Activated CD4-positive, alpha-beta memory T cell treated with anti-CD3 and anti-CD28 coated beads for 36 hours (primary cell): Measurements from ENCODE around the gene HABP2. TPM values are rescaled to one million over a fixed set of nuclear protein-coding genes. Genes with fewer than 3 reads are reported as not detected.

Experiments
- CTCF ChIA-PET: fragments of 350-600 bp; sonication (Branson Sonifier 250); formaldehyde crosslinking; loops from one replicate; lab custom pipeline; 2021; ENCODE audit warnings: antibody characterized with exemption, inconsistent platforms; lab: Charles Lee
- POLR2A ChIA-PET: fragments of 350-600 bp; sonication (Branson Sonifier 250); formaldehyde crosslinking; loops from one replicate; lab custom pipeline; 2021; ENCODE audit warnings: antibody characterized with exemption; lab: Charles Lee
- DNase-seq: peaks from one replicate; pipeline ENCODE4 v3.0.0-alpha.2; 2020
- H3K27ac Mint-ChIP-seq: one replicate; pipeline ENCODE4 v1.8.0; 2021; ENCODE audit warnings: mixed read lengths
- H3K27me3 Mint-ChIP-seq: one replicate; pipeline ENCODE4 v1.8.0; 2021; ENCODE audit warnings: mixed read lengths
- H3K36me3 Mint-ChIP-seq: one replicate; pipeline ENCODE4 v1.8.0; 2021; ENCODE audit warnings: mixed read lengths
- H3K4me1 Mint-ChIP-seq: one replicate; pipeline ENCODE4 v1.8.0; 2021; ENCODE audit warnings: low read depth, mixed read lengths
- H3K4me3 Mint-ChIP-seq: one replicate; pipeline ENCODE4 v1.8.0; 2021; ENCODE audit warnings: mild to moderate bottlenecking, mixed read lengths
- H3K9me3 Mint-ChIP-seq: one replicate; pipeline ENCODE4 v1.8.0; 2021; ENCODE audit warnings: mixed read lengths
- intact Hi-C: fragments of 100-400 bp; cut with micrococcal nuclease; formaldehyde crosslinking; loops from one replicate; pipeline ENCODE4 v1.15.1; 2023
- total RNA-seq, 2 experiments: library from RNA; stranded (reverse); gene quantifications; one replicate each; pipeline ENCODE4 v1.2.3, GENCODE V29; 2021

Gene HABP2
- total RNA-seq, 2 experiments from 2014 or later = not detected

DNA sequence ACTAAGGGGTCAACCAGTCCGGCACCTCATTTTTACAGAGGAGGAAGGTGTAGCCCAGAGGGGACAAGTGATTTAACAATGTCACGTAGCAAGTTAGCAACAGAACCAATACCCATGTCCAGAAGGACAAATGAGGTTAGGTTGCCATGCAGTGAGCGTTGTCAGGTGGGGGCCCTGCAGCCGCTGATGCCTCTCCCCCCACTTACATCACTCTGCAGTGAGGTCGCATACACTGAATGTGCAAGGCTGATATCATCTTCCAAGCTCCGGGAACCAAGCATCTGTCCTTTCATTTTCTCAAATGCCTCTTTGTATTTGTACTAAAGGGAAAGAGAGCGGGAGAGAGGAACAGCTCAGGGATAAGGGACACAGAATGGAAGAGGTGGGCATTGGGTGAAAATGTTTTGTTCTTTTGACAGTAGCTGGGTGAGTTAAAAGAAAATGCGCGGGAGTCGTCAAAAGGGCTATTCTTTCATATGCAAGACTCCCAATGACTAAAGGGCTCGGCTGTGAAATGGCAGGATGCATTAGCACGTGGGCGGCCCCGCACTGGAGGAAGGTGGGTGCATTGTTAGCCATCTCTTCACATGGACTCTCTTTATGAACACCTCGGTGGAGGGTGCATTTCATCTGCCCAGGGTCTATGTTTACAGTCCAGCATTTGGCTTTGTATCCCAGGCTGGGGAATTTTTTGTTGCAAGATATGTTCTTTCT is 61.3 kb downstream of the HABP2 start:
- H3K27ac Mint-ChIP-seq = no peak overlapping the region
- H3K27me3 Mint-ChIP-seq = peaks cover 32% of the 10 kb centered on the region
- no peak for DNase-seq
- no peaks in the 10 kb centered on the region for H3K9me3 Mint-ChIP-seq
- no peak overlapping the region for H3K4me3 Mint-ChIP-seq
- no peaks in the 10 kb centered on the region for H3K4me1 Mint-ChIP-seq
- ChIA-PET POLR2A (no interaction called here), CTCF (no interaction called here)
- no peaks in the 10 kb centered on the region for H3K36me3 Mint-ChIP-seq
- intact Hi-C loops = no loop called here

DNA sequence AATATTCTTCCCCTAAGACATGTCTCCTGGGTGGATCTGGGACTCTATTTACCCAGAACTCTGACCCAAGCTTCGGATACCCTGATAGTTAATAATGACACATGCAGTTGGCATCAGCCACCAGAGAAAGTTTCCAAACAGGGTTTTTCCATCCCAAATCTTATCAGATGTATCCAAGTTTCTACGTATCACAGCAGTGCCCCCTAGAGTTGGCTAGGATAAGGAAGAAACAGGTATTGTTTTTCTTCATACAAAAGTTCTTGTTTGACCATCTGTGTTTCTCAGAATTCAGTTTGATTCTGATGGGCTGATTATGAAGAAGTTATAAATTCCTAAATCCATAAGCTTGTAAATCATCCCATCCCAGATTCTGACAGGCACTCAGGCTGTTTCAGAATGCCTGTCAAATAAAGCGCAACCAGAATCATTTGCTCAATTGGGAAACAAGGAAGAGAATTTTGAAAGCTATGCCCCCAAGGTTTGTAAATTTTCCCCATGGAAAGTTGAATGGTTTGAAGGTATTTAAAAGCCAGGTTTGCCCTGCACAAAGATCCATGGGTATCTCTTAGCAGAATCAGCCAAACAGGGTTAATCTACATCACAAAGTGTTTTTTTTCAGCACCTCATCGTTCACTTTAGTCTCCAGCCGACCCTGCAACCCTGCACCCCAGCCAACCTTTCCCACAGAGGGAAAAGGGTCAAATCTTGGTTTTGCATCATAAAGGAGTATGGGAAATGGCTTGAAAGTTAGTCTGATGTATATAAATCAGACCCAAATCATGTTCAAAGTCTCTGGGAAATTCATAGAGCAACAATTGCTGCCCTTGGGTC is 63.6 kb downstream of the HABP2 start:
- ChIA-PET POLR2A (no interaction called here), CTCF (interaction anchor here (1.1 kb wide), 1 partner anchor 11 kb away, joined by 3 read pairs; no protein-coding TSS in a partner anchor)
- peaks cover 31% of the 10 kb centered on the region for H3K27me3 Mint-ChIP-seq
- H3K27ac Mint-ChIP-seq = no peak overlapping the region
- H3K36me3 Mint-ChIP-seq = no peaks in the 10 kb centered on the region
- no peak overlapping the region for H3K4me3 Mint-ChIP-seq
- intact Hi-C loops = no loop called here
- H3K4me1 Mint-ChIP-seq = no peaks in the 10 kb centered on the region
- H3K9me3 Mint-ChIP-seq = no peaks in the 10 kb centered on the region
- no peak for DNase-seq

DNA sequence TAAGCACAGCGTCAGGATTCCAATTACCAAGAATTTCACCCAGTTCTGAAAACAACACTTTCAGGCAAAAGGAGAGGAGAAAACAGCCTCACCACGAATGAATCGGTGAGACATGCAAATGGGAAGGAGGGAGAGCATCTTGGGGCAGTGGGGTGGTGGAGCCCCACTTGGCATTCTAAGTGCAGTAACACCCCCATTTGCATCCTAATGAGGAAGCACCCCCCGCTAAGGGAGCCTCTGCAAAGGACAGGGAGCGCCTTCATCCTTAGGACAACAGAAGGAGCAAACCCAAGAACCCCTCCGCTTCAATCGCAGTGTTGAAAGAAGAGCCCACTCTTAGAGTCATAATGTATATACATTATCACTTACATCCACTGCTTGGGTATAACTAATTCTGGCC is 64.2 kb downstream of the HABP2 start:
- intact Hi-C loops = no loop called here
- CTCF ChIA-PET = interaction anchor here (1.1 kb wide), 1 partner anchor 11 kb away, joined by 3 read pairs; no protein-coding TSS in a partner anchor
- Mint-ChIP-seq H3K4me3 (no peak overlapping the region), H3K27me3 (peaks cover 31% of the 10 kb centered on the region), H3K27ac (no peak overlapping the region), H3K9me3 (no peaks in the 10 kb centered on the region), H3K36me3 (no peaks in the 10 kb centered on the region), H3K4me1 (no peaks in the 10 kb centered on the region)
- no peak for DNase-seq
- POLR2A ChIA-PET = no interaction called here

DNA sequence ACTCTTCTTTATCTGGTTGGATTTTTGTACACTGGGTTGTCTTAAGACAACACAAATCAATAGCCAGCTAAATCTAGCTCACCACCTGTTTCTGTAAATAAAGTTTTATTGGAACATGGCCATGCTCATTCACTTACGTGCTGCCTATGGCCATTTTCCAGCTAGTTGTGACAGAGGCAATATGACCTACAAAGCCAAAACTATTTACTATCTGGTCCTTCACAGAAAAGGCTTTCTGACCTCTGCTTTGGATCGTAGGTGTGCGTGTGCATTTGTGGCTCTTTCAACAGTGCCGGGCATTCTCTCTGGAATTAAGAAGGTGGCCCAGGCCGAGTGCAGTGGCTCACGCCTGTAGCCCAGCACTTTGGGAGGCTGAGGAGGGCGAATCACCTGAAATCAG is 65.5 kb downstream of the HABP2 start:
- H3K4me3 Mint-ChIP-seq = no peak overlapping the region
- H3K36me3 Mint-ChIP-seq = no peaks in the 10 kb centered on the region
- DNase-seq = no peak
- H3K9me3 Mint-ChIP-seq = no peaks in the 10 kb centered on the region
- POLR2A ChIA-PET = no interaction called here
- H3K27ac Mint-ChIP-seq = no peak overlapping the region
- CTCF ChIA-PET = no interaction called here
- H3K4me1 Mint-ChIP-seq = no peaks in the 10 kb centered on the region
- intact Hi-C loops = no loop called here
- H3K27me3 Mint-ChIP-seq = peaks cover 31% of the 10 kb centered on the region

DNA sequence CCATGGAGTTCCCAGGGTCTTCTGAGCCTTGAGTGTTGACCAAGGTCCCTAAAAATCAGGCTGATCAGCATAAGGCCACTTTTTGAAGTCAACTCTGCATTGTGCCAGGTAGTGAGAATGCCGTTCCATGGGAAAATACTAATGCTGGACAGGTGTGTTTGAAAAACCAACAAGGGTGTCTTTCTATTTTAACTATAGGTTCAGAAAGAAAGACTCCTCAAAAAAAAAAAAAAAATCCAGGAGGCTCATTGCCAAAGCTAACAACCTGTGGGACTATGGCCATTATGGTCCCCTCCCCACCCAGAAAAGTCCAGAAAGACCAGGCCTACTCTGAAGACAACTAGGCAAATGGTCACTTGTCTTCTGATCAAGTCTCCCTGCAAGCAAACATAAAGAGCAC is 66.5 kb downstream of the HABP2 start:
- peaks cover 34% of the 10 kb centered on the region for H3K27me3 Mint-ChIP-seq
- DNase-seq = no peak
- no peaks in the 10 kb centered on the region for H3K36me3 Mint-ChIP-seq
- CTCF ChIA-PET = no interaction called here
- no peak overlapping the region for H3K4me3 Mint-ChIP-seq
- POLR2A ChIA-PET = no interaction called here
- no peaks in the 10 kb centered on the region for H3K4me1 Mint-ChIP-seq
- no peaks in the 10 kb centered on the region for H3K9me3 Mint-ChIP-seq
- no peak overlapping the region for H3K27ac Mint-ChIP-seq
- intact Hi-C loops = no loop called here

DNA sequence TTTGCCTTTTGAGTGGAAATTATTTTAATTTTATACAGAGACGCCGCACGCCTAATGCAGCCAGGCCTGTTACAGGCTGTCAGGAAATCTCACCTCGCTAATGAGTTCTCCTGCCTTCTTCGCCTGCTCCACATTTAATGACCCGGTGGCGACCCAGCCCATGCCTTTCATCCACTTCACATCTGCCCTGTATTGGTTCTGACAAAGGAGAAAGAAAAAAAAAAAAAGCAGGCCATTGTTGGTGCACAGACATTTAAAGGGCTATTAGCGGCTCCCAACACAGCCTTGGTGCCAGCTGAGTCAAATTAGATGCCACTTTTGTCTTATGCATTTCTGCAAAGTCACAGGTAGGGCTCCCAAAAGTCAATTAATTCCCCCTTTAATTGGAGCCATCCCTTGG is 67.7 kb downstream of the HABP2 start:
- Mint-ChIP-seq H3K27me3 (peaks cover 32% of the 10 kb centered on the region), H3K9me3 (no peaks in the 10 kb centered on the region), H3K27ac (no peak overlapping the region), H3K4me1 (no peaks in the 10 kb centered on the region), H3K4me3 (no peak overlapping the region), H3K36me3 (no peaks in the 10 kb centered on the region)
- ChIA-PET POLR2A (no interaction called here), CTCF (no interaction called here)
- intact Hi-C loops = no loop called here
- DNase-seq = no peak

DNA sequence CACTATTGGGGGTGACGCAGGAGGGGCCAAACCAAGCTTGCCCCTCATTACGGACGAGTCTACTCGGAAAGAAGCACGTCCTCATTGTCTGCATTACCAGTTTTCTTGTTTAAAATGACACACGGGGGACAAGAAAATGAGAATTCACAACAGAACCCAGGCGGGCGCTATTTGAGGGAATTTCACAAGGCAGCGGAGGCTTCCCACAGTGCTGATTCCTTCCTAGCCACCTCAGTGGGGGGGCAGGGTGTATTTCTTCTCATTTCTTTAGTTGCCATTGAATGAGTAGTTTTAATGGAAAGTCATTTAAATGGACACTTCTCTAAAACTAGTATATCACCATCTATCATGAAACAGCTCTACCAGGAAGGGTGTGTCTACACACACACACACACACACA is 68.1 kb downstream of the HABP2 start:
- CTCF ChIA-PET = no interaction called here
- no peak overlapping the region for H3K4me3 Mint-ChIP-seq

DNA sequence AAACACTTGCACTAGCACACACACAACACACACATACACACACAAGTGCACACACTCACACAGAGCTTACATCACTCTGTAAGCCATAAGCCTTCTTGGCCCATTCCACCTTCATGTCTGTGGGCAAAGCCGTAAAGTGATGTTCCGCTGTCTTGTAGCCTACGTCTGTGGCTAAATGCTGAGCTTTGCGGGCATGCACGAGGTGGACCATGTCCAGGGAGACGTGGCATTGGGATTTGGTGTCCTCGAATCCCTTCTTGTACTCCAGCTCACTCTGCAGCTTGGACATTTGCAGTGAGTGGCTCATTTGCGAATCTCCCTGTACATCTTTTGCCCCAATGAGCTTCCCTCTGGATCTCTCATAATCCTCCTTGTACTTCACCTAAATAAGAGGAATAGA is 68.9 kb downstream of the HABP2 start:
- intact Hi-C loops = no loop called here
- no peaks in the 10 kb centered on the region for H3K36me3 Mint-ChIP-seq
- H3K4me3 Mint-ChIP-seq = no peak overlapping the region
- DNase-seq = no peak
- POLR2A ChIA-PET = no interaction called here
- no peak overlapping the region for H3K27ac Mint-ChIP-seq
- no peaks in the 10 kb centered on the region for H3K9me3 Mint-ChIP-seq
- CTCF ChIA-PET = no interaction called here
- no peaks in the 10 kb centered on the region for H3K4me1 Mint-ChIP-seq
- H3K27me3 Mint-ChIP-seq = peaks cover 24% of the 10 kb centered on the region

More for the DNA sequence above, 68.1 kb downstream of the HABP2 start:
- H3K36me3 Mint-ChIP-seq = no peaks in the 10 kb centered on the region
- peaks cover 29% of the 10 kb centered on the region for H3K27me3 Mint-ChIP-seq
- H3K4me1 Mint-ChIP-seq = no peaks in the 10 kb centered on the region
- POLR2A ChIA-PET = no interaction called here
- intact Hi-C loops = no loop called here
- H3K9me3 Mint-ChIP-seq = no peaks in the 10 kb centered on the region
- no peak overlapping the region for H3K27ac Mint-ChIP-seq
- DNase-seq = no peak

DNA sequence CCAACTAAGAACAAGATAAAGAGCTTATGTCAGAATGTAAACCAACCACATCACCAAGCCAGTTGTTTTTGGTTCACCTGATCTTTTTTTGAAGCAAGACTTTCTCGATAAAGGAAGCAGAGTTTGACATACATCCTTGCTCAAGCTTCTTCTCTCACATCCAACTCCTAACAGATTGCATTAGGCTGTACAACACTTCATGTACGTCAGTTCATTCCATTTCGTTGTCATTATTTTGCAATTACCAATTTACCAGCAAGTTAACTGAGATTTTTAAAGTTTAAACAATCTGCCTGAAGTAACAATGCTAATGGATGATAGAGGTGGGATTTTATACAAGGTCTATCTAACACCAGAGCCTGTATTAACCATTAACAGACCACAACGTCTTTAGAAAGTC is 70.0 kb downstream of the HABP2 start:
- intact Hi-C loops = no loop called here

DNA sequence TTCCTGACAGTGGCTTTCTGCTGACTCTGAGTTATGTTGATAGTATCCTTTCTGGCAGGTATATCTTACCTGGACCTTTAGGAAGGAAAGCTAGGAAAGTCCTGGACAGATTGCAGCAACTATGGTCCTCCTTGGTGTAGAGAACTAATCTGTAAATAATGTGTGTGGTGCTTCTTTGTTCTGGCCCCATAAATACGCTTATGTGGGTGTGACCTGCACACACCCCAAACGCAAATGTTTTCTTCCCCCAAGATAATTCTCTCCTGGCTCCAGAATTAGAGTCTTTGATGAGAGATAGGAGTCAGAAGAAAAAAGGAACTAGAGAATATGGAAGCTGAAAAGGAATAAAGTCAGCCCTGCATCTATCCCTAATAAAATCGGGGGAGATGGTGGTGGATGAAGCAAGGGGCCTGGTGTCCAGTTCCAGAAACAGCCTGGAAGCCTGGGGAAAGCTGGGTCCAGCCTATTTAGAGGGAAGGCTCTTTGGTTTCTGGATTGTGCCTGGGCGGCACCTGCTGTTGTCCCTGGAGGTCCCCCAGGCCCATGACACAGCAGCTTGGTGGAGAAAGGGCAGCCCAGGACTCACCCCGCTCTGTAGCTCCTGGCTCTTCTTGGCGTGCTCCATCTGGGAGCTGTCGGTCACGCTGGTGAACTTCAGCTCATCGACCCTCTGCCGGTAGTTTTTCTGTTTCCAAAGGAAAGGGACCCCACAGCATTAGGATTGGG is 72.8 kb downstream of the HABP2 start:
- CTCF ChIA-PET = no interaction called here
- Mint-ChIP-seq H3K9me3 (no peaks in the 10 kb centered on the region), H3K27me3 (peaks cover 5% of the 10 kb centered on the region), H3K4me1 (no peaks in the 10 kb centered on the region), H3K36me3 (no peaks in the 10 kb centered on the region), H3K4me3 (no peak overlapping the region), H3K27ac (no peak overlapping the region)
- intact Hi-C loops = no loop called here
- DNase-seq = no peak
- POLR2A ChIA-PET = no interaction called here

More for the DNA sequence above, 70.0 kb downstream of the HABP2 start:
- Mint-ChIP-seq H3K27ac (no peak overlapping the region), H3K27me3 (peaks cover 17% of the 10 kb centered on the region), H3K4me1 (no peaks in the 10 kb centered on the region), H3K9me3 (no peaks in the 10 kb centered on the region), H3K4me3 (no peak overlapping the region), H3K36me3 (no peaks in the 10 kb centered on the region)
- CTCF ChIA-PET = no interaction called here
- POLR2A ChIA-PET = no interaction called here
- DNase-seq = no peak

DNA sequence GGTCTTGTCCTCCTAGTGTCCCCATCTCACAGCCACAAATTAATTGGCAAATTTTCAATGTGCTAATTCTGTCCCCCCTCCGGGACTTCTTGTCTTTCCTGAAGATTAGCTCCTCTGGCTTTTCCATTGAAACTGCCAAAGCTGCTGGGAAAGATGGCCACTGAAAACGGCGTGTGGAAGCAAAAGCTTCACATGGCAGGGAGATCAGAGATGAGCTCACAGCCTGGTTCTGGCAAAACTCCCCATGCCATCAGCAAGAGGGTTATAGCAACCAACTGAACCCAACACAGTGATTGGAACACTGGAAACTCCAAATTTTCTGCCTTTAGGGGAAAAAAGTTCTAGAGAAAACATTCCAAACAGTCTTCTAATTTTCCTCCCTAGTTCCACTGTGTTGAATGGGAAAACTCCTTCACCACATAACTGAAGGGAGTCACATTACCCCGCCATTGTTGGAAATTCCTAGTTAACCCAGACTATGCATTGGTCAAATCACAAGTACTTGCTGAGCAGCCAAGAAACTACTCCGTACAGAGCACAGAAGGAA is 74.0 kb downstream of the HABP2 start:
- Mint-ChIP-seq H3K9me3 (no peaks in the 10 kb centered on the region), H3K27me3 (peaks cover 5% of the 10 kb centered on the region), H3K4me1 (no peaks in the 10 kb centered on the region), H3K36me3 (no peaks in the 10 kb centered on the region), H3K4me3 (no peak overlapping the region), H3K27ac (no peak overlapping the region)
- POLR2A ChIA-PET = no interaction called here
- no peak for DNase-seq
- CTCF ChIA-PET = no interaction called here
- intact Hi-C loops = no loop called here

DNA sequence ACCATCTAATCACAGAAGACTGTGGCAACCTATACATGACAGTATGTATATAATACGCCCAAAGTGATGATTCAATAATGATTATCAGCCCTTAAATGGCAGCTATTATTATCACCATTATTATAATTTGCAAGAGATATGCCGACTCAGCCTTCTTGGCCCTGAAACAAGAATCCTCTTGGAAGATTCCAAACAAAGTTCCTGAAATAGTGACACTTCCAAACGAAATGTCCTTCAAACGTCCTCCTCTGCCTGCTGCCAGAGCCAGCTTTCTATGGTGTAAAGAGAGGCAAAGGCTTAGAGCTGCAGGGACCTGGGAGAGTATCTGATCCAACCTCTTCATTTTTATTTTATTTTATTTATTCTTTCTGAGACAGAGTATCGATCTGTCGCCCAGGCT is 75.0 kb downstream of the HABP2 start:
- H3K4me1 Mint-ChIP-seq = no peaks in the 10 kb centered on the region
- intact Hi-C loops = no loop called here
- H3K27ac Mint-ChIP-seq = no peak overlapping the region
- DNase-seq = no peak
- CTCF ChIA-PET = no interaction called here
- peaks cover 5% of the 10 kb centered on the region for H3K27me3 Mint-ChIP-seq
- no peaks in the 10 kb centered on the region for H3K36me3 Mint-ChIP-seq
- H3K4me3 Mint-ChIP-seq = no peak overlapping the region
- no peaks in the 10 kb centered on the region for H3K9me3 Mint-ChIP-seq
- POLR2A ChIA-PET = no interaction called here
